Ammon's horn (tissue), 1 donor: Measurements from ENCODE around the gene TINCR.
"Not testable (repeated sequence)": the region's sequence is repeated elsewhere in the genome, so short reads cannot be mapped to it uniquely, and the experiment has no call there.

Source experiments
- DNase-seq: peaks from one replicate; pipeline ENCODE4 v3.0.0-alpha.2; 2016; ENCODE audit warnings: low spot score

Gene TINCR

GRCh38 chr19:5567360-5567969, at the start of gene TINCR:
TINCR (minus strand) TSS chr19:5567953.
- DNase-seq: no peak

- DNase-seq: no peak
Measured at GRCh38 chr19:5617080-5617479, 49.3 kb upstream of the TINCR start.

- DNase-seq: no peak
Measured at GRCh38 chr19:5615756-5616327, 48.1 kb upstream of the TINCR start.

- DNase-seq: no peak
Measured at GRCh38 chr19:5612891-5613865, 45.4 kb upstream of the TINCR start.

- DNase-seq: no peak
Measured at GRCh38 chr19:5609881-5610448, 42.2 kb upstream of the TINCR start.

GRCh38 chr19:5608766-5609165, 41.0 kb upstream of the TINCR start:
- DNase-seq: not testable (repeated sequence)

- no peak for DNase-seq
Measured at GRCh38 chr19:5608291-5608690, 40.5 kb upstream of the TINCR start.

GRCh38 chr19:5607318-5608275, 39.8 kb upstream of the TINCR start:
- no peak for DNase-seq

- DNase-seq: no peak
Measured at GRCh38 chr19:5605362-5605761, 37.6 kb upstream of the TINCR start.

GRCh38 chr19:5603626-5604025, 35.9 kb upstream of the TINCR start:
- DNase-seq: no peak

GRCh38 chr19:5600797-5601196, 33.0 kb upstream of the TINCR start:
- DNase-seq: no peak

GRCh38 chr19:5595745-5596144, 28.0 kb upstream of the TINCR start:
- DNase-seq: no peak

- no peak for DNase-seq
Measured at GRCh38 chr19:5595129-5595528, 27.4 kb upstream of the TINCR start.

- DNase-seq: no peak
Measured at GRCh38 chr19:5594521-5594950, 26.8 kb upstream of the TINCR start.

- DNase-seq: no peak
Measured at GRCh38 chr19:5593343-5594255, 25.8 kb upstream of the TINCR start.

GRCh38 chr19:5592531-5593342, 25.0 kb upstream of the TINCR start:
- DNase-seq: no peak

GRCh38 chr19:5591476-5591875, 23.7 kb upstream of the TINCR start:
- no peak for DNase-seq

- DNase-seq: no peak
Measured at GRCh38 chr19:5590865-5591154, 23.1 kb upstream of the TINCR start.

GRCh38 chr19:5590151-5590864, 22.6 kb upstream of the TINCR start:
- no peak for DNase-seq
